T-cell (primary cell): ENCODE data around the gene ARHGAP40. TPM values are rescaled to one million over a fixed set of nuclear protein-coding genes. Genes with fewer than 3 reads are reported as not detected.

Source experiments
- ATAC-seq, 4 experiments: fragments of 200-7000 bp in 3 of 4; fragments of 150-1000 bp in 1 of 4; cut with Tn5 transposase; replicated peaks in 1 of 4; 1 replicate in 3 of 4; 2 replicates in 1 of 4; pipeline ENCODE4 v1.10.0; 2021; ENCODE audit warnings: moderate library complexity in 3 of 4, mild to moderate bottlenecking in 2 of 4, moderate number of reproducible peaks in 1 of 4
- CTCF ChIA-PET, 2 donors: fragments of 300-600 bp; sonication (Branson Sonifier 250); formaldehyde crosslinking; loops; one replicate each; lab custom pipeline; 2022; ENCODE audit warnings: antibody characterized with exemption in 2 of 2; lab: Charles Lee
- POLR2A ChIA-PET, 2 donors: fragments of 300-600 bp; sonication (Branson Sonifier 250); formaldehyde crosslinking; loops; one replicate each; lab custom pipeline; 2022; ENCODE audit warnings: antibody characterized with exemption in 2 of 2; lab: Charles Lee
- DNase-seq, 35 experiments: peaks; one replicate each; pipeline versions ENCODE4 v3.0.0 to v3.0.0-alpha.2; 2013 to 2023
- H3K27ac ChIP-seq: one replicate; pipeline ENCODE4 v1.5.1; 2013; ENCODE audit warnings: low read length
- H3K27me3 ChIP-seq, 2 experiments: replicated peaks in 1 of 2; 1 replicate in 1 of 2; 2 replicates in 1 of 2; pipeline versions ENCODE4 v1.6.1 to v1.7.0; 2013; ENCODE audit warnings: low read length in 1 of 2, mixed read lengths in 1 of 2; ENCODE audit not compliant: control insufficient read depth in 2 of 2, insufficient read depth in 2 of 2; ENCODE audit errors: extremely low read depth in 1 of 2
- H3K36me3 ChIP-seq, 2 donors: 1 replicate in 1 of 2; 2 replicates in 1 of 2; pipeline versions ENCODE4 v1.6.1 to v1.7.0; 2013; ENCODE audit warnings: low read length in 1 of 2; ENCODE audit not compliant: control insufficient read depth in 2 of 2, insufficient read depth in 1 of 2; ENCODE audit errors: extremely low read depth in 1 of 2
- H3K4me1 ChIP-seq, 2 experiments: 1 replicate in 1 of 2; 2 replicates in 1 of 2; pipeline versions ENCODE4 v1.6.1 to v1.7.0; 2013; ENCODE audit warnings: low read length in 2 of 2, mixed read lengths in 1 of 2; ENCODE audit not compliant: insufficient read depth in 2 of 2, control insufficient read depth in 1 of 2; ENCODE audit errors: extremely low read depth in 1 of 2
- H3K4me3 ChIP-seq, 2 donors: 1 replicate in 1 of 2; 2 replicates in 1 of 2; pipeline versions ENCODE4 v1.5.1 to v1.7.0; 2013; ENCODE audit warnings: mild to moderate bottlenecking in 2 of 2, low read length in 1 of 2, moderate library complexity in 1 of 2; ENCODE audit not compliant: control insufficient read depth in 1 of 2; ENCODE audit errors: extremely low read depth in 1 of 2
- H3K9me3 ChIP-seq: 2 replicates; pipeline ENCODE4 v1.7.0; 2013
- H3K27ac Mint-ChIP-seq, 2 donors: one replicate each; pipeline ENCODE4 v1.8.0; 2020 to 2021; ENCODE audit warnings: mild to moderate bottlenecking in 2 of 2, mixed read lengths in 2 of 2
- H3K27me3 Mint-ChIP-seq, 2 donors: one replicate each; pipeline ENCODE4 v1.8.0; 2021 to 2022; ENCODE audit warnings: mixed read lengths in 2 of 2
- H3K36me3 Mint-ChIP-seq: one replicate; pipeline ENCODE4 v1.8.0; 2021; ENCODE audit warnings: mixed read lengths
- H3K4me1 Mint-ChIP-seq, 3 donors: one replicate each; pipeline ENCODE4 v1.8.0; 2020 to 2022; ENCODE audit warnings: mixed read lengths in 3 of 3, mild to moderate bottlenecking in 1 of 3
- H3K4me3 Mint-ChIP-seq, 3 donors: one replicate each; pipeline ENCODE4 v1.8.0; 2020 to 2022; ENCODE audit warnings: mild to moderate bottlenecking in 3 of 3, mixed read lengths in 3 of 3, moderate library complexity in 3 of 3
- H3K9me3 Mint-ChIP-seq, 3 donors: one replicate each; pipeline ENCODE4 v1.8.0; 2020 to 2022; ENCODE audit warnings: mixed read lengths in 3 of 3
- WGBS: methylation state at CpG from one replicate; pipeline ENCODE4 v1.1.5; 2013; ENCODE audit warnings: missing lambda C conversion rate; ENCODE audit not compliant: insufficient coverage; 5-methylcytosine and 5-hydroxymethylcytosine counted together
- total RNA-seq, 35 experiments: library from RNA in 6 of 35; stranded (reverse) in 6 of 35; fragments of 120-200 nt in 1 of 35; gene quantifications; one replicate each; pipeline versions ENCODE4 v1.2.1 to v1.2.4 and lab custom pipeline; 2013 to 2026

Gene ARHGAP40
- total RNA-seq, 5 donors from 2014 or later (not counting 1 experiment from before 2014, with no cell fraction given), result 0.28 TPM; not detected in 4

DNA sequence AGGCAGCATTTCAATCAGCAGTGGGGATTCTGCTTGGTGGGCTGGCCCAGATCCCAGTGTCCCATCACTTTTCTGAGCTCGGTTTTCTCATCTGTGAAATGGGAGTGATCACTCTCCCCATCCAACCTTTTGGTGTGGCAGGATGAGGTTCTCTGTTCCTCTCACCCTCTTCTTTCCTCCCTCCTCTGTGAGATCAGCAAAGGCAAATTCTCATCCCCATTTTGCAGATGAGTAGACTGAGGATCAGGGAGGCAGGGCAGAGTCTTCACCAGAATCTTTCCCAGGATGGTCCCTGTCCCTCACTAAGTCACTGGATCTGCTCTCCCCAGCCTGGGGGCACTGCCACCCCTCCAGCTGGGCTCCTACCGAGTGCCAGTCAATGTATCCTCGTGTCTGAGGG, 62.1 kb downstream of the ARHGAP40 start:
- ATAC-seq (no peak), DNase-seq (no peak)
- WGBS, result no CpG with 5 or more reads among the region's 3 CpGs
- Mint-ChIP-seq H3K27ac (no peak overlapping the region), H3K4me1 (no peaks in the 10 kb centered on the region), H3K27me3 (peaks cover 30 to 58% of the 10 kb centered on the region in 2 donors), H3K9me3 (no peaks in the 10 kb centered on the region), H3K36me3 (no peaks in the 10 kb centered on the region), H3K4me3 (no peak overlapping the region)
- Histone ChIP-seq H3K9me3 (no peaks in the 10 kb centered on the region), H3K27ac (no peak overlapping the region), H3K4me1 (peaks cover 0 to 2% of the 10 kb centered on the region in 2 experiments), H3K4me3 (no peak overlapping the region), H3K36me3 (no peaks in the 10 kb centered on the region), H3K27me3 (peaks cover 2 to 61% of the 10 kb centered on the region in 2 experiments)
- CTCF ChIA-PET, result no interaction called here
- POLR2A ChIA-PET, result no interaction called here

DNA sequence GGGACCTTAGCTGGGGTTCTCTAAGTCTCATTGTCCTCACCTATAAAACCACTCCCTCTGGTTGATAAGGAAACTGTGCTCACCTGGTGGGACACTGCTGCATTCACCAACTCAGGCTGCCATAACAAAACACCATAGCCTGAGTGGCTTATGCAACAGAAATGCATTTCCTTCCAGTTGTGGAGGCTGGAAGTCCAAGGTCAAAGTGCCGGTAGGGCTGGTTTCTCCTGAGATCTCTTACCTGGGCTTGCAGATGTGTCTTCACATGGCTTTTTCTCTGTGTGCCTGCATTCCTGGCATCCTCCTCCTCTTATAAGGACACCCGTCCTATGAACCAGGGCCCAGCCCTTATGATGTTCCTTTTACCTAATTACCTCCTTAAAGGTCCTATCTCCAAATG, 62.7 kb downstream of the ARHGAP40 start:
- Mint-ChIP-seq H3K4me1 (no peaks in the 10 kb centered on the region), H3K27me3 (peaks cover 32 to 60% of the 10 kb centered on the region in 2 donors), H3K36me3 (no peaks in the 10 kb centered on the region), H3K27ac (peak overlapping the region in 1 of 2 donors; percentile 9), H3K9me3 (no peaks in the 10 kb centered on the region), H3K4me3 (no peak overlapping the region)
- H3K4me3 ChIP-seq, result no peak overlapping the region
- no peaks in the 10 kb centered on the region for H3K36me3 ChIP-seq
- H3K4me1 ChIP-seq, result no peaks in the 10 kb centered on the region
- CTCF ChIA-PET, result no interaction called here
- peaks cover 2 to 59% of the 10 kb centered on the region in 2 experiments for H3K27me3 ChIP-seq
- ATAC-seq, result no peak
- POLR2A ChIA-PET, result no interaction called here
- no peak overlapping the region for H3K27ac ChIP-seq
- WGBS, result 86% methylated on average over 1 of the region's 2 CpGs
- H3K9me3 ChIP-seq, result no peaks in the 10 kb centered on the region
- DNase-seq, result no peak

DNA sequence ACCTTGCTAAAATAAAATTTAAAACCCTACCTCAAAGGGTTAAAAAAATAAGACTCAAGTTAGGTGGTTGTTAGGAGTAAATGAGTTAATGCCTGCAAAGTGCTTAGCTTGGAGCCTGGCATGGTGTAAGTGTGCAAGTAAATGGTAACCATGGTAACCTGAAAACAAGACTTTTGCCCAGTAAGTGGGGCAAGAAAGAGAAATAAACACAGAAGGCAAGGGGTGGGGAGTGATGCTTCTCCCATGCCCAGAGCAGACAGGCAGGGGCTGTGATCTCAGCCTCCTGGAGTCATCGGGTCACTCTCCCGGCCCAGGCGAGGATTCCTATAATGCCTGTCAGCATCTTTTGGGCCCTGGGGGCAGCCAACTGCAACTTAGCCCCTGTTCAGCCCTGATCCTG, 63.5 kb downstream of the ARHGAP40 start:
- H3K27me3 Mint-ChIP-seq, result peaks cover 40 to 64% of the 10 kb centered on the region in 2 donors
- H3K36me3 Mint-ChIP-seq, result no peaks in the 10 kb centered on the region
- no peaks in the 10 kb centered on the region for H3K9me3 Mint-ChIP-seq
- DNase-seq (no peak), ATAC-seq (no peak)
- POLR2A ChIA-PET, result no interaction called here
- H3K27ac Mint-ChIP-seq, result no peak overlapping the region
- H3K4me1 Mint-ChIP-seq, result no peaks in the 10 kb centered on the region
- no peaks in the 10 kb centered on the region for H3K9me3 ChIP-seq
- CTCF ChIA-PET, result no interaction called here
- H3K27me3 ChIP-seq, result peaks cover 2 to 56% of the 10 kb centered on the region in 2 experiments
- WGBS, result 69% methylated on average over 3 of the region's 3 CpGs
- H3K36me3 ChIP-seq, result no peaks in the 10 kb centered on the region
- no peaks in the 10 kb centered on the region for H3K4me1 ChIP-seq
- H3K4me3 ChIP-seq, result no peak overlapping the region
- H3K4me3 Mint-ChIP-seq, result no peak overlapping the region
- no peak overlapping the region for H3K27ac ChIP-seq

DNA sequence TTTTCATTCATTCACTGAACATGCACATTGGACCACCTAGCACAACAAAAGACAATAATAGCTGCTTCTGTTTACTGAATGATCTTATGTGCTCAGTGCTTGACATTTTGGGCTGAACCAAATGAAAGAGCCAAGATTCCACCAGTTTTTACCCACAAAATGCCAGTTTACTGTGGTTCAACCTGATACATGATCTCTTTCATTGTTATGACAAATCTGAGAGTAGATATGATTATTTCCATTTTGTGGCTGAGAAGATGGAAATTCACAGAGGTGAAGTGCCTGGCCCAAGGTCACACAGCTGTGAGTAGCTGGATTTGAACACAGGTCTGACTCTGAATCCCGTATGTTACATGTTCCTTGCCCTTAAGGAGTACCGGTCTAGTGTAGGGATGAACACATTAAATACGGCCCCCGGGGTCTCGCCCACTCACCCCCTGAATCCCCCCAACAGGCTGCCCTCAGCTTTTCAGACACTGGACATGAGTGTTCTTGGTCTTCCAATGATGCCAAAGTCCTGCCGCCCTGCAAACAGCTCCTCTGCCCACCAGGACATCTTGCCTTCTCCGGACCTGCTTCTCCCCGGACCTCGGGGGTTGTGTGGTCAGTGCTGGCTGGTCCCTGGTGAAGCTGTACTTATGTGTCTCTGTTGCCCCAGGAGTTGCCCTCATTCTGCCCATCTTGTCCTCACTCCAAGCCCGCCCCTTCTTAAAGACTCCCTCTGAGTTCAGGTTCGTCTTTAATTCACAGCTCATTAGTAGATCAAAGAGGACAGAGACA, 64.1 kb downstream of the ARHGAP40 start:
- Histone ChIP-seq H3K27ac (no peak overlapping the region), H3K4me3 (no peak overlapping the region), H3K9me3 (no peaks in the 10 kb centered on the region), H3K27me3 (peaks cover 3 to 62% of the 10 kb centered on the region in 2 experiments), H3K36me3 (no peaks in the 10 kb centered on the region), H3K4me1 (no peaks in the 10 kb centered on the region)
- Mint-ChIP-seq H3K36me3 (no peaks in the 10 kb centered on the region), H3K9me3 (no peaks in the 10 kb centered on the region), H3K27ac (no peak overlapping the region), H3K4me3 (no peak overlapping the region), H3K27me3 (peaks cover 43 to 69% of the 10 kb centered on the region in 2 donors), H3K4me1 (no peaks in the 10 kb centered on the region)
- no peak for DNase-seq
- no peak for ATAC-seq
- 63% methylated on average over 8 of the region's 11 CpGs for WGBS
- ChIA-PET CTCF (no interaction called here), POLR2A (no interaction called here)

DNA sequence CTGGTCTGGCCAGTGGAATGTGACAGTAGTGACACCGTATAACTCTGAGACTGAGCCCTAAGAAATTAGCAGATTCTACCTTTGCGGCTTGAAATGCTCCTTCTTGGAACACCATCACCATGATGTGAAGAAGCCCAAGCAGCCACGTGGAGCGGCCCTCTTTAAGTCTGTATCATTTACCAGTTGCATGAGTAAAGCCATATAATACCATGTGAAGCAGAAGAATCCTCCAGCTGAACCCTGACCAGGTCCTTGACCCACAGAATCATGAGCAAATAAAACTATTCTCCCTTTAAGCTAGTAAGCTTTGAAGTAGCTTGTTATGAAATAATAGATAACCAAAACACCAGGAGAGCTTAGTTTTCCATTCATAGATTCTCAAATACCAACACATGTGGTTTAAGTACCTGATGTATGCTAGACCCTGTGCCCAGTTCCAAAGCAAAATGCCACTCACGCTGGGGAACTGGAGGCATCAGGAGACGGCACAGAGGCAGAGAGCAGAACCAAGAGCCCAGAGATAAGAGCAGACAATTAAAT, 65.9 kb downstream of the ARHGAP40 start:
- ChIA-PET POLR2A (no interaction called here), CTCF (interaction anchor here in 1 of 2 donors (0.7 kb wide), 1 partner anchor 10 kb away, joined by 5 read pairs; no protein-coding TSS in a partner anchor)
- Histone ChIP-seq H3K27me3 (peaks cover 6 to 77% of the 10 kb centered on the region in 2 experiments), H3K36me3 (no peaks in the 10 kb centered on the region), H3K27ac (no peak overlapping the region), H3K9me3 (no peaks in the 10 kb centered on the region), H3K4me1 (no peaks in the 10 kb centered on the region), H3K4me3 (no peak overlapping the region)
- ATAC-seq (no peak), DNase-seq (no peak)
- H3K27ac Mint-ChIP-seq, result no peak overlapping the region
- no peaks in the 10 kb centered on the region for H3K36me3 Mint-ChIP-seq
- no peaks in the 10 kb centered on the region for H3K4me1 Mint-ChIP-seq
- no CpG with 5 or more reads among the region's 6 CpGs for WGBS
- peaks cover 53 to 80% of the 10 kb centered on the region in 2 donors for H3K27me3 Mint-ChIP-seq
- H3K4me3 Mint-ChIP-seq, result no peak overlapping the region
- no peaks in the 10 kb centered on the region for H3K9me3 Mint-ChIP-seq

DNA sequence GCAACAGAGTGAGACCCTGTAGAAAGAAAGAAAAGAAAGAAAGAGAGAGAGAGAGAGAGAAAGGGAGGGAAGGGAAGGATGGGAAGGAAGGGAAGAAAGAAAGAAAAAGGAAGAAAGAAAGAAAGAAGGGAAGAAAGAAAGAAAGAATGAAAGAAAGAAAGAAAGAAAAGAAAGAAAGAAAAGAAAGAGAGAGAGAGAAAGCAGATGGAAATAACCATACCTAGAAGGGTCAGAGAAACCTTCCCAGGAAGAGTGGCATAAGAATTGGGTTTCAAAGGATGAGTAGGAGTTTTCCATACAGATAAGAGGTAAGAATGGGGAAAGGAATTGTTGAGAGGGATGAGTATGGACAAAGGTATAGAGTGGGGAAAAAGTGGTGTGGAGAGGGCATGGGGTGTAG, 68.1 kb downstream of the ARHGAP40 start:
- Histone ChIP-seq H3K9me3 (no peaks in the 10 kb centered on the region), H3K36me3 (no peaks in the 10 kb centered on the region), H3K4me3 (no peak overlapping the region), H3K27ac (no peak overlapping the region), H3K27me3 (peaks cover 9 to 80% of the 10 kb centered on the region in 2 experiments), H3K4me1 (peaks cover 0 to 16% of the 10 kb centered on the region in 2 experiments)
- Mint-ChIP-seq H3K4me3 (no peak overlapping the region), H3K4me1 (peaks cover 6 to 10% (median 8%) of the 10 kb centered on the region in 3 donors), H3K36me3 (no peaks in the 10 kb centered on the region), H3K27me3 (peaks cover 47 to 78% of the 10 kb centered on the region in 2 donors), H3K9me3 (no peaks in the 10 kb centered on the region), H3K27ac (no peak overlapping the region)
- ChIA-PET CTCF (no interaction called here), POLR2A (no interaction called here)
- DNase-seq, result no peak
- ATAC-seq, result no peak
